Pancreas (tissue), 10 donors: ENCODE data around the gene ZFAND3. TPM values are rescaled to one million over a fixed set of nuclear protein-coding genes. Genes with fewer than 3 reads are reported as not detected.

Source experiments
- ATAC-seq, 4 donors: fragments of 200-7000 bp; cut with Tn5 transposase; one replicate each; pipeline versions ENCODE4 v1.8.0 to v1.9.1; 2020; ENCODE audit warnings: mild to moderate bottlenecking in 4 of 4, moderate library complexity in 4 of 4
- DNase-seq, 6 donors: peaks; one replicate each; pipeline ENCODE4 v3.0.0-alpha.2; 2020
- FAIRE-seq: peaks from 2 replicates; lab custom pipeline; 2012; peaks lifted over from hg19 to GRCh38; lab: Jason Lieb, UNC
- H3K27ac ChIP-seq, 4 donors: fragments of 200-600 bp; sonication (generic); 1 replicate in 3 of 4; 2 replicates in 1 of 4; pipeline versions ENCODE4 v1.5.0 to v1.8.0; 2020
- H3K27me3 ChIP-seq, 4 donors: fragments of 200-600 bp; one replicate each; pipeline ENCODE4 v1.8.0; 2021
- H3K36me3 ChIP-seq, 3 donors: fragments of 200-600 bp; sonication (generic) in 1 of 3; one replicate each; pipeline versions ENCODE4 v1.5.0 to v1.8.0; 2020 to 2021
- H3K4me1 ChIP-seq, 3 donors: fragments of 200-600 bp; one replicate each; pipeline ENCODE4 v1.8.0; 2021
- H3K4me3 ChIP-seq, 4 donors: fragments of 200-600 bp; sonication (generic) in 2 of 4; one replicate each; pipeline versions ENCODE4 v1.5.0 to v1.8.0; 2020 to 2021
- H3K9me3 ChIP-seq, 4 donors: fragments of 200-600 bp; one replicate each; pipeline ENCODE4 v1.8.0; 2021
- WGBS, 2 donors: extraction: QIAGEN DNeasy Blood & Tissue Kit; methylation state at CpG; one replicate each; pipeline ENCODE4 v1.1.7; 2013; 5-methylcytosine and 5-hydroxymethylcytosine counted together
- intact Hi-C, 3 donors: fragments of 100-400 bp; cut with DNase I; formaldehyde crosslinking; loops; one replicate each; pipeline versions ENCODE4 v1.11.1 to v1.14.2; 2022
- polyA plus RNA-seq, 2 donors: library from polyadenylated mRNA; stranded (reverse); fragments of 200-250 nt; gene quantifications; one replicate each; pipeline ENCODE4 v1.2.3, GENCODE V29; 2013
- total RNA-seq, 6 donors: library from RNA; stranded (reverse); fragmentation: NEBNext Ultra II Directional in 4 of 6; extraction: Animal tissue kit (Norgen Biotek cat#: 25700) in 4 of 6; gene quantifications; one replicate each; pipeline versions ENCODE4 v1.2.1 to v1.2.4, GENCODE V29; 2021 to 2023
- TF ChIP-seq, protein P1 (sequence below), 4 donors: fragments of 200-600 bp; sonication (generic) in 3 of 4; IDR thresholded peaks; one replicate each; pipeline versions ENCODE4 v1.5.0 to v1.8.0; 2021; ENCODE audit warnings: antibody characterized with exemption in 4 of 4
- donor health status: healthy with polysubstance abuse.
- donor health status: DM: no; HTN: no; CAD: no; lungs with moderate emphysema.
- donor health status: DM: no; HTN: no; CAD: no.
- donor health status: control.
- donor health status: control.
- donor health status: Bipolar disorder and iron deficiency.
- donor health status: DM: yes; HTN: yes; CAD: no.
- donor health status: DM: no; HTN: no; CAD: no.
- donor health status: DM: no; HTN: no; CAD: no.
- donor health status: DM: yes; HTN: yes; CAD: no.

ZFAND3 gene
- total and polyA plus RNA-seq, 8 donors: 13.1 to 49.8 (median 31.8) TPM

DNA sequence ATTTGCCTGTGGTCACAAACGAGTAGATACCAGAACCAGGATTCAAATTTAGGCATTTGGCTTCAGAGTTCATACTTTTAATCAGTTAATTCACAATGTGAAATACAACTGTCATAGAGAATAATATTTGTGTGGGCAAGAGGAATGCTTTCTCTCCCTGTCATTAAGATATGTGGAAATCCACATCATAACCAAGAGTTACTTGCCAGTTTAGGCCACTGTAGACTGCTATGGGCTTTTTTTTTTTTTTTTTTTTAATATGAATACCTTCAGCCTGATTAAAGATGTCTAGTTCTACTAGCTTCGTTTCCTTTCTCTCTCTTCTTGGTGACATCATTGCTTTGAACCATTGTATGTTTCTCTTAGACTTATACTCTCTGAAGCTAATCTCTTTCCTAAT lies 244.9 kb downstream of the ZFAND3 start:
- TF ChIP-seq, protein P1, sequence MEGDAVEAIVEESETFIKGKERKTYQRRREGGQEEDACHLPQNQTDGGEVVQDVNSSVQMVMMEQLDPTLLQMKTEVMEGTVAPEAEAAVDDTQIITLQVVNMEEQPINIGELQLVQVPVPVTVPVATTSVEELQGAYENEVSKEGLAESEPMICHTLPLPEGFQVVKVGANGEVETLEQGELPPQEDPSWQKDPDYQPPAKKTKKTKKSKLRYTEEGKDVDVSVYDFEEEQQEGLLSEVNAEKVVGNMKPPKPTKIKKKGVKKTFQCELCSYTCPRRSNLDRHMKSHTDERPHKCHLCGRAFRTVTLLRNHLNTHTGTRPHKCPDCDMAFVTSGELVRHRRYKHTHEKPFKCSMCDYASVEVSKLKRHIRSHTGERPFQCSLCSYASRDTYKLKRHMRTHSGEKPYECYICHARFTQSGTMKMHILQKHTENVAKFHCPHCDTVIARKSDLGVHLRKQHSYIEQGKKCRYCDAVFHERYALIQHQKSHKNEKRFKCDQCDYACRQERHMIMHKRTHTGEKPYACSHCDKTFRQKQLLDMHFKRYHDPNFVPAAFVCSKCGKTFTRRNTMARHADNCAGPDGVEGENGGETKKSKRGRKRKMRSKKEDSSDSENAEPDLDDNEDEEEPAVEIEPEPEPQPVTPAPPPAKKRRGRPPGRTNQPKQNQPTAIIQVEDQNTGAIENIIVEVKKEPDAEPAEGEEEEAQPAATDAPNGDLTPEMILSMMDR (IDR thresholded peaks at IDR 0.05): no peak
- WGBS, 2 donors: 87 to 95% methylated on average over 2 of the region's 2 CpGs
- no peak for FAIRE-seq

DNA sequence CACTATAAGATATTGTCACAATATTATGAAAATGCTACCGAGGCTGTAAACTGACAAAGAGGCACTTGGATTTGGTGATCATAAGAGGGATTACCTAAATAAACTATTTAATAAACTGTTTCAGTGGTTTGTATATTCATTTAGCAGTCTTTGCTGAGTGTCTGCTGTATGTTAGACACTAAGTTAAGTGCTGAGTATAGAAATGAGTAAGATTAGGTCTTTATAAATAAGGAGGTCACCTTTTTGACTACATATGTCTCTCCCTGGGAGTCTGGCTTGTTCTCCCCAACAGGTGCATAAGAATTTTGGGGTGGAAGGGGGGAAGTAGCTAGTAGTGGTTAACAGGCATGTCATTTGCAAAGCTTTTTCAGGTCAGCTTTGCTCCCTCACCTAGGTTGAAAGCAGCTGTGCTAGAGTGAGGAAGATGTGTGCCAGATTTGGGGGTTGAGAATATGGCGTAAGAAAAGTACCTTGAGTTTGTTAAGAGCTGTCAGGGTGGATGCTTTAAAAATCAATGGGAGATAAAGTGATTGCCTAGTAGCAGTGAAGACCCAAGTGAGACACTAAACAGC lies 246.3 kb downstream of the ZFAND3 start:
- WGBS, 2 donors: 94 to 97% methylated on average over 2 of the region's 2 CpGs
- no peak for ATAC-seq
- TF ChIP-seq, protein P1 (IDR thresholded peaks at IDR 0.05): no peak

More for the DNA sequence above, 244.9 kb downstream of the ZFAND3 start:
- Histone ChIP-seq H3K9me3 (no peaks in the 10 kb centered on the region), H3K36me3 (peaks cover 0 to 5% (median 0%) of the 10 kb centered on the region in 3 donors), H3K27ac (no peak overlapping the region), H3K27me3 (no peaks in the 10 kb centered on the region), H3K4me3 (no peak overlapping the region), H3K4me1 (peaks cover 0 to 6% (median 4%) of the 10 kb centered on the region in 3 donors)
- intact Hi-C loops: no loop called here
- DNase-seq (no peak), ATAC-seq (no peak)

DNA sequence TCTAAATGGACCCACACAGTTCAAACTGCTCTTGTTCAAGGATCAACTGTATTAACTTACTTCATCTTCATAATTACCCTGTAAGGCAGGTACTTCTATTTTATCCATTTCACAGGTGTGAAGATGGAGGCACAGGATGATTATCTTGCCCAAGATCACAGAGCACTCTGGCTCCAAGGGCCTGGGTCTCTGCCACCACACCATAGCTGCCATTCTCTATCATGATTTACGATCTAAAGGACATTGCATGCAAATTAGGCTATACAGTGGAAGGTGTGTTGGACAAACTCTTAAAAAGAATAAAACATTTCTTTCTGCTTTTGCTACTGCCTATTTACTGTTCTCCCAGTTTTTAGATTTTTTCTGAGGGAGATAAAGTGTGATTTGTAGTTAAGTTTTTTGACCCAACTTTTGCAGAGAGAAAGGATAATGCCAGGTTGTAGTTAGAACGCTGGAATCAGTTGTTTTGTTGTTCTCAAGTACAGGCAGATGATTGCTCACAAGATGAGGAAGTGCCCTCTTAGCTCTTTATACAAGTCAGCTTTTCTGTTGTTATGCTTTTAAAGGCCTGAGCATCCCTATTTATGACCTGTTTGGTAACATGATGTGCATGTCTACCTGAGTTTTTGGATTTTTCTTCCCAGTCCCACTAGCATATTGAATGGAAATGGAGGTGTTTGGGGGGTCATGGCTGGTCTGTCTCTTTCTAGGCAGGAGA lies 247.9 kb downstream of the ZFAND3 start:
- WGBS, 2 donors: 68 to 87% methylated on average over 2 of the region's 2 CpGs
- Histone ChIP-seq H3K36me3 (peaks cover 0 to 5% (median 0%) of the 10 kb centered on the region in 3 donors), H3K27me3 (no peaks in the 10 kb centered on the region), H3K4me3 (no peak overlapping the region), H3K4me1 (peaks cover 0 to 6% (median 4%) of the 10 kb centered on the region in 3 donors), H3K9me3 (no peaks in the 10 kb centered on the region), H3K27ac (no peak overlapping the region)
- no peak for DNase-seq
- no peak for FAIRE-seq
- intact Hi-C loops: no loop called here
- TF ChIP-seq, protein P1 (IDR thresholded peaks at IDR 0.05): no peak
- ATAC-seq: peak in 1 of 4 donors; percentile 13

More for the DNA sequence above, 246.3 kb downstream of the ZFAND3 start:
- Histone ChIP-seq H3K4me1 (peaks cover 0 to 6% (median 4%) of the 10 kb centered on the region in 3 donors), H3K4me3 (no peak overlapping the region), H3K36me3 (peaks cover 0 to 5% (median 0%) of the 10 kb centered on the region in 3 donors), H3K27me3 (no peaks in the 10 kb centered on the region), H3K9me3 (no peaks in the 10 kb centered on the region), H3K27ac (no peak overlapping the region)
- FAIRE-seq: no peak
- intact Hi-C loops: no loop called here
- DNase-seq: no peak

DNA sequence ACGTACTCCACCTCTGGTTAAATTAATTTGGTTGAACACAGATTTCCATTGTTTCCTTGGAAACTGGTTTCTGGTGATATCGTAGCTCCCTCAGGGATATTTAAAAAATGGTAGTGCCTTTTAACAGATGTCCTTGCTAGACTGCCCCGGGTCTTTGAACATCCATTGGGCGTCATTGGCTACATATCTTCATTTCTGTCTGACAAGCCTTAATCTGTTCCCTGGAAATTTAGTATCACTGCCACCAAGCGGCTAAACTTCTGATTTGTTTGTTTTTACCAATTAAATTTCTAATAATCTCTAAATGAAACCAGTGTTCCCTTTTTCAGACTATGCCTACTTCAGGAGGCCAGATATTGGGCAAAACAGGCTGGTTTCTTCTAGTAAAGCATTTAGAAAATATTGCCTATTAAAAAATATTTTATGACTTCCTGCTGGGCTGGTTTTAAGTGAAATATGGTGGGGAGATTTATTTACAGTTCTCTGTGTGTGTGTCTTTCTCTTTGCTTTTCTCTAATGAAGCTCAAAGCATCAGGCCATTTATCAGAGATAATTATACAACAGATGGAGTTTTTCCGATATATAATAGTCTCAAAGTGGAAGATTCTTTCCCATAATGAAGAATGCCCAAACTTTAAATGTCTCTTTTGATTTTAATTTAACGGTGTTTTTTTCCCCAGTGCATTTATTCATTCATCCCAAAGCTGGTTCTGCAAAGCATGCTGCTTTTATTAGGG lies 249.5 kb downstream of the ZFAND3 start:
- FAIRE-seq: no peak

More for the DNA sequence above, 249.5 kb downstream of the ZFAND3 start:
- Histone ChIP-seq H3K36me3 (no peaks in the 10 kb centered on the region), H3K27me3 (no peaks in the 10 kb centered on the region), H3K4me3 (no peak overlapping the region), H3K27ac (no peak overlapping the region), H3K9me3 (no peaks in the 10 kb centered on the region), H3K4me1 (peaks cover 0 to 6% (median 4%) of the 10 kb centered on the region in 3 donors)
- intact Hi-C loops: no loop called here
- ATAC-seq (peak in 3 of 4 donors; percentile 26 to 53 (median 53)), DNase-seq (no peak)
- 39 to 55% methylated on average over 7 of the region's 7 CpGs for WGBS, 2 donors
- TF ChIP-seq, protein P1 (IDR thresholded peaks at IDR 0.05): no peak
